ENCODE data around the gene DHX30.

DHX30 gene

DNA sequence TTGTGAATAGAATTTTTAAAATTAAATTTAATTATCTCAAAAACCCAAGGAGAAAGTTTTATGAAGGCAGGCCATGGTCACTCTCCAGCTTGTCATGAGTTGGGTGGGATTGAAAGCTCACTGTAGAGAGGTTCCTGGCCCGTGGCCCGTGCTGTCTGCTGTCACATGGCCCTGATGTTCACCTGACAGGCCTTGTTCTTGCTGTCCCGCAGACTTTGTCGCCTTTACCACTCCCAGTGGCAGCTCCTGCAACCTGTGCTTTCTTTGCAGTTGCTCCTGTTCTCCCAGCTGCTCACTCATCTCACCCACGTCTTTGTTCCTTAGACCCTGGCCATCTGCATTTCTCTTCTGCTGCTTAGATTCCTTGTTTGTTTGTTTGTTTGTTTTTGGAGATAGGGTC is 35.6 kb downstream of the DHX30 start:
- no peak for DNase-seq (ENCODE audit: extremely low read depth, low read depth)
- TF ChIP-seq, protein P1, sequence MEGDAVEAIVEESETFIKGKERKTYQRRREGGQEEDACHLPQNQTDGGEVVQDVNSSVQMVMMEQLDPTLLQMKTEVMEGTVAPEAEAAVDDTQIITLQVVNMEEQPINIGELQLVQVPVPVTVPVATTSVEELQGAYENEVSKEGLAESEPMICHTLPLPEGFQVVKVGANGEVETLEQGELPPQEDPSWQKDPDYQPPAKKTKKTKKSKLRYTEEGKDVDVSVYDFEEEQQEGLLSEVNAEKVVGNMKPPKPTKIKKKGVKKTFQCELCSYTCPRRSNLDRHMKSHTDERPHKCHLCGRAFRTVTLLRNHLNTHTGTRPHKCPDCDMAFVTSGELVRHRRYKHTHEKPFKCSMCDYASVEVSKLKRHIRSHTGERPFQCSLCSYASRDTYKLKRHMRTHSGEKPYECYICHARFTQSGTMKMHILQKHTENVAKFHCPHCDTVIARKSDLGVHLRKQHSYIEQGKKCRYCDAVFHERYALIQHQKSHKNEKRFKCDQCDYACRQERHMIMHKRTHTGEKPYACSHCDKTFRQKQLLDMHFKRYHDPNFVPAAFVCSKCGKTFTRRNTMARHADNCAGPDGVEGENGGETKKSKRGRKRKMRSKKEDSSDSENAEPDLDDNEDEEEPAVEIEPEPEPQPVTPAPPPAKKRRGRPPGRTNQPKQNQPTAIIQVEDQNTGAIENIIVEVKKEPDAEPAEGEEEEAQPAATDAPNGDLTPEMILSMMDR (IDR thresholded peaks at IDR 0.05; ENCODE audit: low read depth, low read length, missing control alignments) = no peak
- H3K4me3 ChIP-seq (replicated peaks; ENCODE audit: low read depth, low read length) = no peak overlapping the region

- DNase-seq (ENCODE audit: extremely low read depth, low read depth) = no peak
- TF ChIP-seq, protein P1 (IDR thresholded peaks at IDR 0.05; ENCODE audit: low read depth, low read length, missing control alignments) = no peak
- no peak overlapping the region for H3K4me3 ChIP-seq (replicated peaks; ENCODE audit: low read depth, low read length)
Measured at GRCh38 chr3:47841786-47842349, 38.9 kb downstream of the DHX30 start.

- TF ChIP-seq, protein P1 (IDR thresholded peaks at IDR 0.05; ENCODE audit: low read depth, low read length, missing control alignments) = no peak
- no peak overlapping the region for H3K4me3 ChIP-seq (replicated peaks; ENCODE audit: low read depth, low read length)
- no peak for DNase-seq (ENCODE audit: extremely low read depth, low read depth)
Measured at GRCh38 chr3:47846186-47846879, 43.4 kb downstream of the DHX30 start.

DNA sequence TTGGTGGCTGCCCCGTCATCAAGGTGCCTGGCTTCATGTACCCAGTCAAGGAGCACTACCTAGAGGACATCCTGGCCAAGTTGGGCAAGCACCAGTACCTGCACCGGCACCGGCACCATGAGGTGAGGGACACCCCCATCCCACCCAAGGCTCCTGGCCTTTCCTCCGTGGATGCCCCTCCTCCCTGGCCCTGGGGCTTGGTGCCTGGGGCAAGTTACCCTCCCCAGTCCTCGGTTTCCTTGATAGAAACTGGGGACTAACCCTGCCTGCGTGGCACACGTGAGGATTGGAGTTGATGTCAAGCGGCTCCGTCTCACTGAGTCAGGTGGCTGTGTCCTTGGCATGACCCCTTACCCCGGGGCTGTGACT is 43.9 kb downstream of the DHX30 start:
- no peak for DNase-seq (ENCODE audit: extremely low read depth, low read depth)
- TF ChIP-seq, protein P1 (IDR thresholded peaks at IDR 0.05; ENCODE audit: low read depth, low read length, missing control alignments) = no peak
- no peak overlapping the region for H3K4me3 ChIP-seq (replicated peaks; ENCODE audit: low read depth, low read length)

DNA sequence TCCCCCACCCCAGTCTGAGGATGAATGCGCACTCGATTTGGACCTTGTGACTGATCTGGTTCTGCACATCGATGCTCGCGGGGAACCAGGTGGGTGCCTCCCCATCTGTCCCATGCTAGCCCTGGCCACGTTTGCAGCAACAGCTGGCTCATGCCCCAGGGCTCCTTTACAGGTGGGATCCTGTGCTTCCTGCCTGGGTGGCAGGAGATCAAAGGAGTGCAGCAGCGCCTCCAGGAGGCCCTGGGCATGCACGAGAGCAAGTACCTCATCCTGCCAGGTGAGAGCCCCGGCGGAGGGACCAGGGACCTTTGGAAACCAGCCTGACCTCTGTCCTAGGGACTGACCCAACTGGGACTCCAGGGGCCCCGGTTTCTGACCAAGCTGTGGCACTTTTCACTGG is 44.3 kb downstream of the DHX30 start:
- no peak overlapping the region for H3K4me3 ChIP-seq (replicated peaks; ENCODE audit: low read depth, low read length)
- DNase-seq (ENCODE audit: extremely low read depth, low read depth) = no peak
- TF ChIP-seq, protein P1 (IDR thresholded peaks at IDR 0.05; ENCODE audit: low read depth, low read length, missing control alignments) = no peak

- DNase-seq (ENCODE audit: extremely low read depth, low read depth) = no peak
- no peak overlapping the region for H3K4me3 ChIP-seq (replicated peaks; ENCODE audit: low read depth, low read length)
- TF ChIP-seq, protein P1 (IDR thresholded peaks at IDR 0.05; ENCODE audit: low read depth, low read length, missing control alignments) = no peak
Measured at GRCh38 chr3:47847801-47848518, 45.0 kb downstream of the DHX30 start.
